GM23338 (cell line): ENCODE data around the gene NFRKB. TPM values are rescaled to one million over a fixed set of nuclear protein-coding genes. Genes with fewer than 3 reads are reported as not detected.

Experiments
- ATAC-seq: fragments of 200-7000 bp; cut with Tn5 transposase; 3 replicates; pipeline ENCODE4 v1.9.1; 2020
- DNase-seq: peaks from one replicate; pipeline ENCODE4 v3.0.0-alpha.2; 2015; ENCODE audit warnings: low spot score
- H2AFZ ChIP-seq: fragments of 200-600 bp; sonication (generic); 2 replicates; pipeline ENCODE4 v1.8.0; 2016; ENCODE audit warnings: antibody characterized with exemption, mild to moderate bottlenecking, moderate library complexity
- H3F3A ChIP-seq: fragments of 200-600 bp; sonication (generic); replicated peaks from 2 replicates; pipeline ENCODE4 v1.8.0; 2017; ENCODE audit warnings: antibody characterized with exemption, mixed run types, low read depth
- H3K27ac ChIP-seq: fragments of 200-600 bp; sonication (generic); 2 replicates; pipeline ENCODE4 v1.6.1; 2016; ENCODE audit warnings: low read depth
- H3K27me3 ChIP-seq: fragments of 200-600 bp; sonication (generic); 2 replicates; pipeline ENCODE4 v1.8.0; 2016; ENCODE audit warnings: mild to moderate bottlenecking, mixed run types, moderate library complexity; ENCODE audit not compliant: insufficient read depth
- H3K36me3 ChIP-seq: fragments of 200-600 bp; sonication (generic); 2 replicates; pipeline ENCODE4 v1.8.0; 2016; ENCODE audit warnings: mild to moderate bottlenecking; ENCODE audit not compliant: insufficient read depth
- H3K4me1 ChIP-seq: fragments of 200-600 bp; sonication (generic); 2 replicates; pipeline ENCODE4 v1.8.0; 2016; ENCODE audit warnings: mild to moderate bottlenecking, moderate library complexity; ENCODE audit not compliant: insufficient read depth
- H3K4me2 ChIP-seq: fragments of 200-600 bp; sonication (generic); 2 replicates; pipeline ENCODE4 v1.7.1; 2017; ENCODE audit warnings: mixed run types
- H3K4me3 ChIP-seq: fragments of 200-600 bp; sonication (generic); 2 replicates; pipeline ENCODE4 v1.6.1; 2016; ENCODE audit warnings: mixed run types
- H3K79me2 ChIP-seq: fragments of 200-600 bp; sonication (generic); replicated peaks from 2 replicates; pipeline ENCODE4 v1.8.0; 2017; ENCODE audit warnings: mild to moderate bottlenecking; ENCODE audit not compliant: insufficient read depth
- H3K9me2 ChIP-seq: fragments of 200-600 bp; sonication (generic); 2 replicates; pipeline ENCODE4 v1.8.0; 2017; ENCODE audit not compliant: insufficient read depth
- H4K20me1 ChIP-seq: fragments of 200-600 bp; sonication (generic); replicated peaks from 2 replicates; pipeline ENCODE4 v1.8.0; 2017; ENCODE audit warnings: mild to moderate bottlenecking; ENCODE audit not compliant: insufficient read depth
- H3K27ac Mint-ChIP-seq: 2 replicates; pipeline ENCODE4 v1.8.0; 2020; ENCODE audit warnings: inconsistent platforms, mild to moderate bottlenecking, moderate library complexity, mixed read lengths
- H3K27me3 Mint-ChIP-seq: 3 replicates; pipeline ENCODE4 v1.8.0; 2022; ENCODE audit warnings: low read depth, mild to moderate bottlenecking, moderate library complexity, mixed read lengths, inconsistent platforms; ENCODE audit not compliant: insufficient read depth, poor library complexity
- H3K36me3 Mint-ChIP-seq: 3 replicates; pipeline ENCODE4 v1.8.0; 2021; ENCODE audit warnings: low read depth, mild to moderate bottlenecking, inconsistent platforms, moderate library complexity, mixed read lengths
- H3K4me1 Mint-ChIP-seq: 3 replicates; pipeline ENCODE4 v1.8.0; 2020; ENCODE audit warnings: mild to moderate bottlenecking, inconsistent platforms, mixed read lengths
- H3K4me3 Mint-ChIP-seq: 3 replicates; pipeline ENCODE4 v1.8.0; 2021; ENCODE audit warnings: moderate library complexity, mild to moderate bottlenecking, inconsistent platforms, mixed read lengths
- H3K9me3 Mint-ChIP-seq: 3 replicates; pipeline ENCODE4 v1.8.0; 2020; ENCODE audit warnings: moderate library complexity, mild to moderate bottlenecking, inconsistent platforms, mixed read lengths
- ETS1 ChIP-seq: IDR thresholded peaks from 2 replicates; pipeline ENCODE4 v1.6.1; 2016; ENCODE audit warnings: antibody characterized with exemption
- EZH2 ChIP-seq: fragments of 200-600 bp; sonication (generic); IDR thresholded peaks from one replicate; pipeline ENCODE4 v1.8.0; 2017; ENCODE audit warnings: antibody characterized with exemption, mild to moderate bottlenecking, low read depth; ENCODE audit not compliant: unreplicated experiment
- POLR2AphosphoS5 ChIP-seq: IDR thresholded peaks from 2 replicates; pipeline ENCODE4 v1.6.1; 2016; ENCODE audit warnings: antibody characterized with exemption, low read depth
- STAT1 ChIP-seq: IDR thresholded peaks from one replicate; pipeline ENCODE4 v1.6.1; 2016; ENCODE audit warnings: antibody characterized with exemption; ENCODE audit not compliant: unreplicated experiment
- ZNF331 ChIP-seq: fragments of 250-450 bp; sonication (Bioruptor Pico); IDR thresholded peaks from 2 replicates; pipeline ENCODE4 v1.5.0; 2020; ENCODE audit warnings: low read depth, mild to moderate bottlenecking, moderate library complexity
- ZNF462 ChIP-seq: fragments of 250-450 bp; sonication (Bioruptor Pico); IDR thresholded peaks from 2 replicates; pipeline ENCODE4 v1.5.0; 2020; ENCODE audit warnings: mild to moderate bottlenecking, moderate library complexity
- polyA plus RNA-seq: library from polyadenylated mRNA; unstranded; fragments of >200 nt; fragmentation: Nextera tagmentation; extraction: Ambion mirVana; gene quantifications from 2 replicates; pipeline ENCODE4 v1.2.1, GENCODE V29; 2016
- total RNA-seq: library from RNA; depleted of rRNA; stranded (reverse); fragments of >200 nt; shearing (Covaris generic); gene quantifications from 2 replicates; pipeline ENCODE4 v1.2.3, GENCODE V29; 2014

NFRKB gene
- total and polyA plus RNA-seq, 2 experiments from 2014 or later: 22.4 to 44.9 TPM

- peaks cover 9% of the 10 kb centered on the region; the same call in 1 of the 2 replicates for H3K36me3 ChIP-seq
- Mint-ChIP-seq H3K4me1 (peaks cover 22% of the 10 kb centered on the region), H3K27me3 (peaks cover 4% of the 10 kb centered on the region), H3K36me3 (peaks cover 41% of the 10 kb centered on the region), H3K4me3 (peak overlapping the region; percentile 93), H3K27ac (peak overlapping the region; percentile 64; the same call in 1 of the 2 replicates), H3K9me3 (peaks cover 3% of the 10 kb centered on the region; the same call in 1 of the 3 replicates)
- peaks cover 19% of the 10 kb centered on the region for H3K4me1 ChIP-seq
- no peak for DNase-seq
- H3K27ac ChIP-seq: 0 out of 2 replicates have a peak overlapping the region, but pooled peaks have one; percentile 45
- H3K4me3 ChIP-seq: peak overlapping the region; percentile 90
- no peak for ATAC-seq
- H3K79me2 ChIP-seq: peaks cover 23% of the 10 kb centered on the region
- peaks cover 5% of the 10 kb centered on the region; the same call in 1 of the 2 replicates for H4K20me1 ChIP-seq
- peak overlapping the region; percentile 99 for H3K4me2 ChIP-seq
- H3F3A ChIP-seq: peaks cover 14% of the 10 kb centered on the region
- H3K9me2 ChIP-seq: no peaks in the 10 kb centered on the region
- H2AFZ ChIP-seq: peak overlapping the region; percentile 85
- no peaks in the 10 kb centered on the region for H3K27me3 ChIP-seq
- no peak for TF ChIP-seq STAT1
- no peak for TF ChIP-seq ZNF462 (CRISPR knock-in tag)
- no peak for TF ChIP-seq ZNF331 (CRISPR knock-in tag)
- no peak for TF ChIP-seq EZH2
- TF ChIP-seq POLR2AphosphoS5: no peak
- TF ChIP-seq ETS1: no peak
These were observed 876 bp downstream of the NFRKB start for GRCh38 chr11:129894278-129895125.
